Measurements from ENCODE around the gene SLCO2A1.

The SLCO2A1 gene

GRCh38 chr3:134060561-134061385, 31.0 kb upstream of the SLCO2A1 start:
- no peak for DNase-seq

GRCh38 chr3:134059671-134060560, 30.2 kb upstream of the SLCO2A1 start:
- no peak for DNase-seq

- DNase-seq: no peak
Observed at GRCh38 chr3:134059035-134059601, 29.4 kb upstream of the SLCO2A1 start.

DNA sequence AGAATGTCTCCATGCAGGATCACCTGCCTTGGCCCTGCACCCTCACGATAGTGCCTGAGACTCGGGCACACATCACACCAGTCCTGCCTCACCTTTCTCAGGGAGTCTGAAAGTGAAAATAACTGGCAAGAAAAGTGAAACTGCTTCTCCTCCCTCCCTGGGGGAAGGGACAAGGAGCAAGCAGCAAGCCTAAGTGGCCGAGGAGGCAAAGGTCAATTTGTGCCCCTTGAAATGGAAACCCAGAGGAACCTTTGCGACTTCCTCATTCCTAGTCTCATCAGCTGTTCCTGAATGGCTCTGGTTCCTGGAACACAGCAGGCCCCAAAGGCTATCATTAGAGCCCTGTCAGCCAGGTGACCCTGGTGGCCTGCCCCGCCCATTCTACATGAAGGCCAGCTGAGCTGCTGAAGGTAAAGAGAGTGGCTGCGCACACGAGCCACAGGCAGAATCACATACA, 28.0 kb upstream of the SLCO2A1 start:
- DNase-seq: no peak

- DNase-seq: no peak
Observed at GRCh38 chr3:134057006-134057653, 27.4 kb upstream of the SLCO2A1 start.

DNA sequence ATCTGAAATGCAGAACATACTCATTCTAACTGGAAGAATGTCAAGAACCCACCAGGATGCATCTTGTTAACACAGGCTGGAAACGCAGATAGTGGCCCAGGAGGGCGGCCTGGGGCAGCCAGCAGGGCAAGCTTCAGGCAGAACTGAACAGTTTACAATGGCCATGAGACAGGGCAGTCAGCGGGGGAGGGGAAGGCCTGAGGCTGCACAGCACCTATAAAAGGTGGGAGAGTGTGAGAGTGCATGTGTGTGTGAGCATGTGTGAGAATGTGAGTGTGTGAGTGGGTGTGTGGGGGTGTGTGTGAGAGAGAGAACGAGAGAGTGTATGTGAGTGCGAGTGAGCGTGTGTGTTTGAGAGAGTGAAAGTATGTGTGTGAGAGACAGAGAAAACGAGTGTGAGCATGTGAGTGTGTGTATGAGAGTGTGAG, 26.8 kb upstream of the SLCO2A1 start:
- no peak for DNase-seq

DNA sequence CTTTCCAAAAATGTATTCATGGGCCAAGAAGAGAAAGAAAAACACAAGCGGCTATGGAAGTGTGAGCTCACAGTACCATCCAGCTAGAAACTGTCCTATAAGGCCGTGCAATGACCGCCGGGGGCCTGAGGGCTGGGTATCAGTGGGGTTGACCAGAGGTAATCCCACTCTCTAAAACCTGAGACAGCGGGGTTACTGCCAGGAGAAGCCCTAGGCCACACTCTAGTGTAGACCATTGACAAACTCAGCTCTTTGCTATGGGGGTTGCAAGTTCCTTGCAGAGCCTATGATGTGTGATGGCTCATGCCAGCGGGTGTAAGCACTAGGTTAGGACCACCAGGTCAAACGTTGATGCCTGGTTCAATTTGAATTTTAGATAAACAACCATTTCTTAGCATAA, 25.9 kb upstream of the SLCO2A1 start:
- no peak for DNase-seq

DNA sequence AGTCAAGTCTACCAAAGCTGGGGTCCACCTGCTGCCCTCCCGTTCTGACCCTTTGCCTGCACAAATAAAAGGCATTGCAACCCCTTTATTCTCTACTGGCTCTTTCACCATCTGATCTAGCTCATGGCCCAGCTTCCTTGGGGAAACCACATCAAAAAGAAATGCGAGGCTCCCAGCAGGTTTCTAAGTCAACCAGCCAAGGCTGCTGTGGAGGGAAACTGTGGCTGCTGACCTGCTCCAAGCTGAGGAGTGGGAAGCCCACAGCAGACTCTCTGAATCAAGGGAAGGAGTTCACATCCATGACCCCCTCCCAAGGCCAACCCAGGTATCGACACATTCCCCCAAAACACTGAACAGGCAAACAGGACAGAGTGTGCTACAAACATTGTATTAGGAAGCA, 25.2 kb upstream of the SLCO2A1 start:
- DNase-seq: no peak

- no peak for DNase-seq
Observed at GRCh38 chr3:134054231-134054630, 24.5 kb upstream of the SLCO2A1 start.

GRCh38 chr3:134052370-134052769, 22.6 kb upstream of the SLCO2A1 start:
- no peak for DNase-seq

DNA sequence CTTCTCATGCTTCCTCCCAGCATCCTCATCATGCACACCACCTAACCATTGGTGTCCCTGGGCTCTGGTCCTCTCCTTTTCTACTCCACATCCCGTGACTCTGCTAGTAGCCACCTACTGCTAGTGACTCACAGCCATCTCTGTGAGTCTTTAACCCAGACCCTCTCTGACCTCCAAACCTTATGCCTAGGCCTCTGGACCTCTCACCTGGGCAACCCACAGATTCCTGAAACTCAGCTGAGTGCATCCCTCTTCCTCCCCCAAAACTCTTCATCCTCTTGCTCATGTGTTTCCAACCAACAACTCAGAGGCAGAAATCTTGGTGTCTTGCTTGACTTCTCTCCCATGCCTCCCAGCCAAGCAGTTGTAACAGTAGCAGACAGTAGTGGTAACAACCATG, 20.0 kb upstream of the SLCO2A1 start:
- no peak for DNase-seq

- DNase-seq: no peak
Observed at GRCh38 chr3:134048278-134048996, 18.7 kb upstream of the SLCO2A1 start.

DNA sequence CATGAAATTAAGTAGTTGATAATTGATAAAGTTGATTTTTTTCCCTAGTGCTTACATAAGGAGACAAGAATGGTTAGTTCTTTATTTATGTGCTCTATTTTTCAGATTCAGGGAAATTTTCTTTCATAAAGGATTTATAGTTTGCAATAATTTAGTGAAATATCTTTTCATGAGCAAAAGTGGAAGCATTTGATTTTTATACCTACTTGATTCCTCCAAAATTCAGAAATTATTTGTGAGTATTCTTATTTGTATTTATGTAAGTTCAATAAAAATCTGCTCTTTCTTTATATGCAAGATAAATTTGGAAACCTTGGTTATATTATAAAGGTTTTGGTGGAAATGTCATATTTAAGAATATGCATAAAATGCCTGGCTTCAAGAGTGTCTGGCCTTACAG, 14.7 kb upstream of the SLCO2A1 start:
- DNase-seq: no peak

GRCh38 chr3:134040066-134040465, 10.3 kb upstream of the SLCO2A1 start:
- DNase-seq: no peak

GRCh38 chr3:134039161-134039862, 9.6 kb upstream of the SLCO2A1 start:
- no peak for DNase-seq

- no peak for DNase-seq
Observed at GRCh38 chr3:134038716-134039115, 9.0 kb upstream of the SLCO2A1 start.

GRCh38 chr3:134038071-134038491, 8.4 kb upstream of the SLCO2A1 start:
- no peak for DNase-seq

DNA sequence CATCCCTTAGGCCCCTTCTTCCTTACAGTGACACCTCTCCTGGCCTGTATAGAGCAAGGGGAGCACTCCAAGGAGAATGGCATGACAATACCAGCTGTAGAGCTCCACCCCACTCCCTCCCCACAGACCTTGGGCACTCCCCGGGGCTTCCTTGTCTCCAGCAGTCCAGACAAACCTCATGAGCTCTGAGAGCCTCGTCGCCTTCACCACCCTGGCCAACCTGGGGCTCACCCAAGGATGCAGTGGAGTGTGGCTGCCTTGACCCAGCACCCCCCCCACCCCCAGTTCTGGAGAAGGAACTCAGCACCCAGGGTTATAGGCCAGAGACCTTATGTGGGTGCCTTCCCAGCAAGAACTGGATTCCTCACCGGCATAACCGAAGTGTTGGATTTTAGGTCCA, 7.4 kb upstream of the SLCO2A1 start:
- DNase-seq: no peak

DNA sequence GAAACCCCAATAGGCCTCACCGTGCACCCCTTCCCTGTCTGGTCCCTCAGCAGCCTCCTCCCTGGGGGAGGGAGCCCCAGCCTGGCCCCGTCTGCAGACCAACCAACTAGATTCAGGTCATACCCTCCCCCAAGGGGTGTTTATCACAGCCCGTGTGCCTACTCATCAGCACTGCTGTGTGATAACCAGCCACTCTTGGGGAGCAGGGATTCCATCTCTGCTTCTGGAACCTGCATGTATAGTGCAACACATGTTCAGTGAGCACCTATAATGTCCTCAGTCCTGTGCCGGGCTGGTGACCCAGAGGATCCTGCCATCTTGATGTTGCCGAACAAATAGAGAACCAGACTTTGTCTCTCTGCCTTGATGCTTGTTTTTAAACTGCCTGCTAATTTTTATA, 6.6 kb upstream of the SLCO2A1 start:
- DNase-seq: no peak

DNA sequence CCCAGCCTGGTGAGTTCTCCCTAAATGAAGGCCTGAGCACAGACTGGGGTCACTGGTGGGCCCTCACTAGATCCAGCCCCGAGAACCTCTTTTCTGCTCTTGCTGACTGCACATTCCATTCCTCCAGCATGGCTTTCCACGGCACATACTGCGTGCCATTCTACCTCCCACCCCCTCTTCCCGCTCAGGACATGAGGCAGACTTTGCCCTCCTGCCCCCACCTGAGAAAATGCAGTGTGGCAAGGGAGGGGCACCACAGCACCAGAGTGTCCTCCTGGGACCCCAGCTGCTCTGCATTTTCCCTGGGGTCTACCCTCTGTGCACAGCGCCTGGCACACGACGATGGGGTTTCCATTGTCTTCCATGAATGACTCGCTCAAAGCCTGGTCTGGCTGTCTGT, 6.1 kb upstream of the SLCO2A1 start:
- DNase-seq: no peak

DNA sequence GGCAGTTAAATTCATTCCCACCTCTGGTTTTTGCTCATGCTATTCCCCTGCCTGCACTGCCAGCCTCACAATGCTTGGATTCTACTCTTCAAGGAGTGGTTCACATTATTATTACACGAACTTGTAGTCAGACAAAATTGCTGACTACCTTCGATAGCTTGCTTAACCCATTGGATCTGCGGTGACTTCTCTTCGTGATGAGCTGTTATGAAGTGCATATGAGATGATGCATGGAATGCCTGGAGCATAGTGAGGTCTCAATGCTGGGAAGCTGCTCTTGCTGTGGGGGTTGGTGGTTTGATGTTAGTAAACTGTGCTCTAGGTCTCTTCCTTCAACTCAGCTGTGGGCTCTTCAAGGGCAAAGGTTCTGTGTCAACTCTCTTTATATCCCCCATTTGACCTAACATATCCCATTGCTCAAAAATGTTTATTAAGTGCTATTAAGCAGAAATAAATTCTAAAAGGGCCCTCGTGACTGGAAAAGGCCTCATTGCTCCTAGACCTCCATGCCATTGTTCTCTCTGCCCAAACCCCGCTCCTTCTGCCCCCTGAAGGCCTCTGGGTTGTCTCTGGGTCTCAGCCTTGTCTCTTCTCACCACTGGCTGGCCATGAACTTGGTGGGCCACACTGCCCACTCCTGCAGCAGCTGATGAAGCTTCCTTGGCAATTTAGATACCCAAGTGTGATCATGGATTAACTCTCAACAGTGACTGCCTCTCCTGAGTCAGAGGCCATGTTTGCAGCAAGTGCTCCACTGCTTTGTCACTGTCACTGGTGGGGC, 4.5 kb upstream of the SLCO2A1 start:
- DNase-seq: no peak

Measured in T-helper 9 cell (primary cell).